ENCODE measurements around the gene VEZT. TPM values are rescaled to one million over a fixed set of nuclear protein-coding genes. Genes with fewer than 3 reads are reported as not detected.

The VEZT gene
- total and polyA plus RNA-seq, 9 of the 15 experiments (the other 6 are each of a cell fraction or from before 2014, with no cell fraction given): 16.1 to 61.5 (median 32.6) TPM

GRCh38 chr12:95217377-95218149, at the start of gene VEZT, which contains the start of gene FGD6 (continued):
- TF ChIP-seq ZBTB40 (IDR thresholded peaks at IDR 0.05) (no peak), ZBTB40 (CRISPR knock-in tag; IDR thresholded peaks at IDR 0.05) (no peak), POU5F1 (IDR thresholded peaks at IDR 0.05; ENCODE audit: borderline replicate concordance, low read depth, low read length, partially characterized antibody) (no peak), MAFK (IDR thresholded peaks at IDR 0.05; ENCODE audit: low read length) (no peak), GATAD2A (IDR thresholded peaks at IDR 0.05) (no peak), SLC30A9 (CRISPR knock-in tag; IDR thresholded peaks at IDR 0.05) (no peak), MITF (IDR thresholded peaks at IDR 0.05) (no peak), ZBTB1 (CRISPR knock-in tag; IDR thresholded peaks at IDR 0.05; ENCODE audit: borderline replicate concordance, low read depth) (peak; percentile 31; the same call in 1 of the 2 replicates), DACH1 (IDR thresholded peaks at IDR 0.05; ENCODE audit: partially characterized antibody) (peak; percentile 25), HES1 (IDR thresholded peaks at IDR 0.05; ENCODE audit: low read depth) (peak; percentile 58; the same call in 1 of the 2 replicates), SMARCB1 (IDR thresholded peaks at IDR 0.05; ENCODE audit: insufficient read length, low read depth) (no peak), YBX1 (IDR thresholded peaks at IDR 0.05) (no peak), NRF1 (conservative IDR thresholded peaks at IDR 0.05 in 1 of 2, IDR thresholded peaks at IDR 0.05 in 1 of 2) (peak; percentile 79 to 81), MAFF (IDR thresholded peaks at IDR 0.05; ENCODE audit: low read length) (no peak), FIP1L1 (IDR thresholded peaks at IDR 0.05; ENCODE audit: low read depth, low read length, poor library complexity, severe bottlenecking) (peak; percentile 42), KAT7 (CRISPR knock-in tag; IDR thresholded peaks at IDR 0.05; ENCODE audit: borderline replicate concordance) (no peak; the same call in 1 of the 2 replicates), NFIC (IDR thresholded peaks at IDR 0.05) (peak; percentile 34)

Measured in K562 (cell line).